HepG2 (cell line): ENCODE results near the gene CTNNA2. TPM values are rescaled to one million over a fixed set of nuclear protein-coding genes. Genes with fewer than 3 reads are reported as not detected.

ENCODE experiments used
- ATAC-seq: fragments of 200-7000 bp; cut with Tn5 transposase; 3 replicates; pipeline ENCODE4 v1.9.1; 2020; ENCODE audit warnings: mild to moderate bottlenecking, moderate library complexity
- BruUV-seq: library from RNA; stranded (reverse); fragments of 400-500 nt; replicated peaks from 2 replicates; lab custom pipeline; 2021; lab: Mats Ljungman, UMichigan
- CTCF ChIA-PET: fragments of 300-600 bp; formaldehyde crosslinking; extraction: SDS; loops from one replicate; lab custom pipeline; 2021; ENCODE audit warnings: low total read pairs, inconsistent platforms, low intra/inter-chr PET ratio; lab: Yijun Ruan, JAX
- POLR2A ChIA-PET: fragments of 350-600 bp; sonication (Branson Sonifier 250); formaldehyde crosslinking; loops from one replicate; lab custom pipeline; 2020; ENCODE audit warnings: antibody characterized with exemption, inconsistent platforms; lab: Yijun Ruan, JAX
- DNase-seq: peaks from one replicate; pipeline ENCODE4 v3.0.0-alpha.2; 2015; ENCODE audit warnings: low spot score
- FAIRE-seq: peaks from 3 replicates; lab custom pipeline; 2011; peaks lifted over from hg19 to GRCh38; lab: Jason Lieb, UNC
- H2AFZ ChIP-seq: one replicate; pipeline ENCODE4 v1.6.1; 2011; ENCODE audit warnings: low read length, inconsistent platforms
- H3K27ac ChIP-seq: fragments of 300-600 bp; 3 replicates; pipeline ENCODE4 v1.8.0; 2011; ENCODE audit warnings: mixed run types, mild to moderate bottlenecking, mixed read lengths, low read length, inconsistent platforms; ENCODE audit not compliant: insufficient read depth; ENCODE audit errors: extremely low read length
- H3K27me3 ChIP-seq, 2 experiments: fragments of 200-600 bp in 1 of 2; 2 replicates in 1 of 2; 3 replicates in 1 of 2; pipeline versions ENCODE4 v1.6.0 to v1.8.0; 2011; ENCODE audit warnings: low read length in 2 of 2, mild to moderate bottlenecking in 2 of 2, moderate library complexity in 2 of 2, inconsistent platforms in 1 of 2; ENCODE audit not compliant: insufficient read depth in 2 of 2, control insufficient read depth in 1 of 2
- H3K36me3 ChIP-seq, 2 experiments: fragments of 200-600 bp in 1 of 2; replicated peaks in 1 of 2; 2 replicates in 1 of 2; 3 replicates in 1 of 2; pipeline versions ENCODE4 v1.5.1 to v1.8.0; 2011; ENCODE audit warnings: low read length in 2 of 2, inconsistent platforms in 1 of 2; ENCODE audit not compliant: insufficient read depth in 2 of 2, control insufficient read depth in 1 of 2
- H3K4me1 ChIP-seq: 2 replicates; pipeline ENCODE4 v1.5.1; 2012; ENCODE audit warnings: low read length, inconsistent platforms; ENCODE audit not compliant: insufficient read depth
- H3K4me2 ChIP-seq: 2 replicates; pipeline ENCODE4 v1.6.0; 2011; ENCODE audit warnings: low read depth, low read length, inconsistent platforms
- H3K4me3 ChIP-seq, 3 experiments: fragments of 200-600 bp in 1 of 3; sonication (generic), shearing (Covaris generic) in 1 of 3; replicated peaks in 1 of 3; 2 replicates each; pipeline ENCODE4 v1.5.1; 2011 to 2016; ENCODE audit warnings: low read length in 3 of 3, inconsistent platforms in 2 of 3, low read depth in 2 of 3, mild to moderate bottlenecking in 2 of 3, control low read depth in 1 of 3, mixed read lengths in 1 of 3; ENCODE audit not compliant: insufficient read depth in 1 of 3
- H3K79me2 ChIP-seq: one replicate; pipeline ENCODE4 v1.6.1; 2011; ENCODE audit warnings: low read length, inconsistent platforms; ENCODE audit not compliant: insufficient read depth
- H3K9ac ChIP-seq: 2 replicates; pipeline ENCODE4 v1.6.0; 2011; ENCODE audit warnings: mild to moderate bottlenecking, low read depth, low read length, inconsistent platforms; ENCODE audit not compliant: insufficient read depth
- H3K9me3 ChIP-seq: 2 replicates; pipeline ENCODE4 v1.5.1; 2012; ENCODE audit warnings: mild to moderate bottlenecking, low read length
- H4K20me1 ChIP-seq: 2 replicates; pipeline ENCODE4 v1.6.0; 2011; ENCODE audit warnings: inconsistent platforms, mild to moderate bottlenecking, low read length, moderate library complexity; ENCODE audit not compliant: insufficient read depth
- CERS6 ChIP-seq: sonication (generic); formaldehyde crosslinking; IDR thresholded peaks from 2 replicates; pipeline ENCODE4 v1.5.0; 2020; ENCODE audit warnings: missing genetic modification reagents
- MAFG ChIP-seq: sonication (generic); formaldehyde crosslinking; IDR thresholded peaks from 2 replicates; pipeline ENCODE4 v1.5.1; 2020; ENCODE audit warnings: mild to moderate bottlenecking, missing genetic modification reagents
- PLSCR1 ChIP-seq: sonication (generic); formaldehyde crosslinking; IDR thresholded peaks from 2 replicates; pipeline ENCODE4 v1.5.0; 2020; ENCODE audit warnings: missing genetic modification reagents, mild to moderate bottlenecking, borderline replicate concordance
- TRIM24 ChIP-seq: sonication (generic); formaldehyde crosslinking; IDR thresholded peaks from 2 replicates; pipeline ENCODE4 v1.8.0; 2022; ENCODE audit warnings: mild to moderate bottlenecking, missing genetic modification reagents
- ZFAT ChIP-seq: sonication (generic); formaldehyde crosslinking; conservative IDR thresholded peaks from 2 replicates; pipeline ENCODE4 v1.8.1; 2023; ENCODE audit warnings: missing genetic modification reagents, inconsistent platforms
- ZNF333 ChIP-seq: sonication (generic); formaldehyde crosslinking; IDR thresholded peaks from 2 replicates; pipeline ENCODE4 v1.4.0; 2020; ENCODE audit warnings: mild to moderate bottlenecking, missing genetic modification reagents, borderline replicate concordance
- ZNF446 ChIP-seq: sonication (generic); formaldehyde crosslinking; IDR thresholded peaks from 2 replicates; pipeline ENCODE4 v1.5.0; 2020; ENCODE audit warnings: mild to moderate bottlenecking, missing genetic modification reagents
- ZNF609 ChIP-seq: sonication (generic); formaldehyde crosslinking; IDR thresholded peaks from 2 replicates; pipeline ENCODE4 v1.4.0; 2020; ENCODE audit warnings: mild to moderate bottlenecking, missing genetic modification reagents, borderline replicate concordance
- ZNF616 ChIP-seq: sonication (generic); formaldehyde crosslinking; IDR thresholded peaks from 2 replicates; pipeline ENCODE4 v1.5.0; 2020; ENCODE audit warnings: low read depth, mild to moderate bottlenecking, missing genetic modification reagents
- ZSCAN30 ChIP-seq: sonication (generic); formaldehyde crosslinking; IDR thresholded peaks from 2 replicates; pipeline ENCODE4 v1.5.0; 2020; ENCODE audit warnings: mild to moderate bottlenecking, missing genetic modification reagents
- WGBS: methylation state at CpG from one replicate; pipeline ENCODE4 v1.1.6; 2017; ENCODE audit warnings: low lambda C conversion rate; 5-methylcytosine and 5-hydroxymethylcytosine counted together
- in situ Hi-C: cut with HindIII; loops from 2 replicates; pipeline ENCODE4 v1.10.0; 2017; ENCODE audit warnings: low pct_unique_long_range_greater_than_20kb; ENCODE audit not compliant: extremely low pct_ligation_motif_present
- intact Hi-C: fragments of 100-400 bp; cut with micrococcal nuclease; formaldehyde crosslinking; loops from one replicate; pipeline ENCODE4 v1.10.0; 2022; ENCODE audit not compliant: unreplicated experiment
- polyA plus RNA-seq, 8 experiments: library from polyadenylated mRNA; depleted of rRNA in 3 of 8; stranded (reverse) in 7 of 8; unstranded in 1 of 8; fragments of >200 nt; fragmentation: Illumina TruSeq in 4 of 8; extraction: Trizol in 4 of 8; gene quantifications; 2 replicates each; pipeline versions ENCODE4 v1.2.1 to v1.2.3, GENCODE V29; 2011 to 2016; ENCODE audit warnings: low read depth in 4 of 8, missing spikeins in 1 of 8, mixed read lengths in 1 of 8; ENCODE audit not compliant: insufficient read depth in 1 of 8
- total RNA-seq, 5 experiments: library from RNA; depleted of rRNA; stranded (reverse); fragments of >200 nt; fragmentation: Illumina TruSeq; extraction: Trizol; gene quantifications; 2 replicates each; pipeline ENCODE4 v1.2.3, GENCODE V29; 2016; ENCODE audit warnings: low read depth in 1 of 5
- TF ChIP-seq, protein P1 (sequence below): sonication (generic); formaldehyde crosslinking; IDR thresholded peaks from 2 replicates; pipeline ENCODE4 v1.4.0; 2020; ENCODE audit warnings: missing genetic modification reagents, borderline replicate concordance

CTNNA2 gene
- total and polyA plus RNA-seq, 2 of the 13 experiments (the other 11 are each of a cell fraction or from before 2014, with no cell fraction given), result not detected

- POLR2A ChIA-PET, result no interaction called here
- no peak overlapping the region for H3K9ac ChIP-seq
- ATAC-seq, result no peak
- no peaks in the 10 kb centered on the region for H3K79me2 ChIP-seq
- no peaks in the 10 kb centered on the region for H3K27me3 ChIP-seq
- H4K20me1 ChIP-seq, result no peaks in the 10 kb centered on the region
- WGBS, result 0% methylated on average over 3 of the region's 3 CpGs
- H3K36me3 ChIP-seq, result no peaks in the 10 kb centered on the region
- no peak overlapping the region for H3K27ac ChIP-seq
- H2AFZ ChIP-seq, result no peak overlapping the region
- no peak overlapping the region for H3K4me2 ChIP-seq
- H3K9me3 ChIP-seq, result peaks cover 25% of the 10 kb centered on the region
- no peak for FAIRE-seq
- no TSS peak for BruUV-seq
- CTCF ChIA-PET, result no interaction called here
- intact Hi-C loops, result loop anchor here (10.0 kb wide), 1 partner anchor 726 kb away; no protein-coding TSS in a partner anchor
- no peak for DNase-seq
- H3K4me1 ChIP-seq, result no peaks in the 10 kb centered on the region
- in situ Hi-C loops, result no loop called here
- no peak overlapping the region for H3K4me3 ChIP-seq
- TF ChIP-seq CERS6 (CRISPR knock-in tag) (no peak), ZNF333 (no peak), ZNF609 (no peak), MAFG (no peak), ZNF446 (CRISPR knock-in tag) (no peak), TRIM24 (CRISPR knock-in tag) (no peak), ZSCAN30 (no peak), ZNF616 (CRISPR knock-in tag) (no peak), ZFAT (CRISPR knock-in tag) (no peak), PLSCR1 (CRISPR knock-in tag) (no peak)
- TF ChIP-seq, protein P1, sequence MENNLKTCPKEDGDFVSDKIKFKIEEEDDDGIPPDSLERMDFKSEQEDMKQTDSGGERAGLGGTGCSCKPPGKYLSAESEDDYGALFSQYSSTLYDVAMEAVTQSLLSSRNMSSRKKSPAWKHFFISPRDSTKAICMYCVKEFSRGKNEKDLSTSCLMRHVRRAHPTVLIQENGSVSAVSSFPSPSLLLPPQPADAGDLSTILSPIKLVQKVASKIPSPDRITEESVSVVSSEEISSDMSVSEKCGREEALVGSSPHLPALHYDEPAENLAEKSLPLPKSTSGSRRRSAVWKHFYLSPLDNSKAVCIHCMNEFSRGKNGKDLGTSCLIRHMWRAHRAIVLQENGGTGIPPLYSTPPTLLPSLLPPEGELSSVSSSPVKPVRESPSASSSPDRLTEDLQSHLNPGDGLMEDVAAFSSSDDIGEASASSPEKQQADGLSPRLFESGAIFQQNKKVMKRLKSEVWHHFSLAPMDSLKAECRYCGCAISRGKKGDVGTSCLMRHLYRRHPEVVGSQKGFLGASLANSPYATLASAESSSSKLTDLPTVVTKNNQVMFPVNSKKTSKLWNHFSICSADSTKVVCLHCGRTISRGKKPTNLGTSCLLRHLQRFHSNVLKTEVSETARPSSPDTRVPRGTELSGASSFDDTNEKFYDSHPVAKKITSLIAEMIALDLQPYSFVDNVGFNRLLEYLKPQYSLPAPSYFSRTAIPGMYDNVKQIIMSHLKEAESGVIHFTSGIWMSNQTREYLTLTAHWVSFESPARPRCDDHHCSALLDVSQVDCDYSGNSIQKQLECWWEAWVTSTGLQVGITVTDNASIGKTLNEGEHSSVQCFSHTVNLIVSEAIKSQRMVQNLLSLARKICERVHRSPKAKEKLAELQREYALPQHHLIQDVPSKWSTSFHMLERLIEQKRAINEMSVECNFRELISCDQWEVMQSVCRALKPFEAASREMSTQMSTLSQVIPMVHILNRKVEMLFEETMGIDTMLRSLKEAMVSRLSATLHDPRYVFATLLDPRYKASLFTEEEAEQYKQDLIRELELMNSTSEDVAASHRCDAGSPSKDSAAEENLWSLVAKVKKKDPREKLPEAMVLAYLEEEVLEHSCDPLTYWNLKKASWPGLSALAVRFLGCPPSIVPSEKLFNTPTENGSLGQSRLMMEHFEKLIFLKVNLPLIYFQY, result no peak
Observed at GRCh38 chr2:80370375-80371009, 857.6 kb downstream of the CTNNA2 start.
